DND-41 (cell line): ENCODE data around the gene TNS3.

Experiments used
- ATAC-seq: fragments of 200-7000 bp; cut with Tn5 transposase; 3 replicates; pipeline ENCODE4 v1.9.1; 2021; ENCODE audit warnings: low read depth; ENCODE audit not compliant: insufficient read depth
- DNase-seq: peaks from one replicate; pipeline ENCODE4 v3.0.0-alpha.2; 2020
- H2AFZ ChIP-seq: 2 replicates; pipeline ENCODE4 v1.6.0; 2012; ENCODE audit warnings: low read depth, low read length
- H3K27ac ChIP-seq: 2 replicates; pipeline ENCODE4 v1.5.1; 2012; ENCODE audit warnings: low read length, inconsistent platforms
- H3K27me3 ChIP-seq: fragments of 200-600 bp; sonication (generic); 2 replicates; pipeline ENCODE4 v1.6.0; 2012; ENCODE audit warnings: low read length, mild to moderate bottlenecking, inconsistent platforms; ENCODE audit not compliant: insufficient read depth, poor library complexity
- H3K36me3 ChIP-seq: 2 replicates; pipeline ENCODE4 v1.5.1; 2012; ENCODE audit warnings: low read length, inconsistent platforms; ENCODE audit not compliant: insufficient read depth
- H3K4me1 ChIP-seq: 2 replicates; pipeline ENCODE4 v1.5.1; 2012; ENCODE audit warnings: mild to moderate bottlenecking, low read length; ENCODE audit not compliant: insufficient read depth
- H3K4me2 ChIP-seq: 2 replicates; pipeline ENCODE4 v1.6.0; 2012; ENCODE audit warnings: mild to moderate bottlenecking, moderate library complexity, low read length, inconsistent platforms; ENCODE audit not compliant: insufficient read depth
- H3K4me3 ChIP-seq, 2 experiments: fragments of 200-600 bp in 1 of 2; shearing (Covaris generic) in 1 of 2; 2 replicates each; pipeline ENCODE4 v1.5.1; 2012 to 2016; ENCODE audit warnings: inconsistent platforms in 2 of 2, low read length in 2 of 2, mild to moderate bottlenecking in 2 of 2, low read depth in 1 of 2, moderate library complexity in 1 of 2
- H3K79me2 ChIP-seq: 2 replicates; pipeline ENCODE4 v1.6.0; 2012; ENCODE audit warnings: low read length, inconsistent platforms; ENCODE audit not compliant: insufficient read depth
- H3K9ac ChIP-seq: 2 replicates; pipeline ENCODE4 v1.6.0; 2012; ENCODE audit warnings: low read depth, mild to moderate bottlenecking, inconsistent platforms, low read length, moderate library complexity
- H3K9me3 ChIP-seq: 2 replicates; pipeline ENCODE4 v1.5.1; 2012; ENCODE audit warnings: low read length, moderate library complexity, mild to moderate bottlenecking, inconsistent platforms; ENCODE audit not compliant: insufficient read depth, severe bottlenecking
- H4K20me1 ChIP-seq: 2 replicates; pipeline ENCODE4 v1.6.0; 2012; ENCODE audit warnings: low read length; ENCODE audit not compliant: insufficient read depth
- CTCF ChIP-seq: IDR thresholded peaks from 2 replicates; pipeline ENCODE4 v1.5.1; 2012; ENCODE audit warnings: borderline replicate concordance, low read length, moderate library complexity, mild to moderate bottlenecking; ENCODE audit not compliant: poor library complexity, severe bottlenecking; ENCODE audit errors: extremely low read depth
- EZH2 ChIP-seq: IDR thresholded peaks from 3 replicates; pipeline ENCODE4 v1.6.1; 2012; ENCODE audit warnings: borderline replicate concordance, low read depth, mild to moderate bottlenecking, moderate library complexity, low read length, inconsistent platforms; ENCODE audit not compliant: severe bottlenecking

Gene TNS3

GRCh38 chr7:47323904-47324303 is 258.0 kb downstream of the TNS3 start:
- no peaks in the 10 kb centered on the region for H3K36me3 ChIP-seq
- DNase-seq (no peak), ATAC-seq (no peak)
- no peaks in the 10 kb centered on the region for H4K20me1 ChIP-seq
- TF ChIP-seq CTCF (no peak), EZH2 (no peak)
- H3K4me1 ChIP-seq = no peaks in the 10 kb centered on the region
- no peak overlapping the region for H3K27ac ChIP-seq
- no peak overlapping the region for H3K9ac ChIP-seq
- no peaks in the 10 kb centered on the region for H3K27me3 ChIP-seq
- no peaks in the 10 kb centered on the region for H3K79me2 ChIP-seq
- H3K4me2 ChIP-seq = no peak overlapping the region
- no peak overlapping the region for H2AFZ ChIP-seq
- no peaks in the 10 kb centered on the region for H3K9me3 ChIP-seq
- no peak overlapping the region for H3K4me3 ChIP-seq

- Histone ChIP-seq H3K4me2 (no peak overlapping the region), H3K9ac (no peak overlapping the region), H3K27me3 (no peaks in the 10 kb centered on the region), H3K36me3 (no peaks in the 10 kb centered on the region), H3K9me3 (no peaks in the 10 kb centered on the region), H2AFZ (no peak overlapping the region), H3K4me1 (no peaks in the 10 kb centered on the region), H3K79me2 (no peaks in the 10 kb centered on the region), H3K4me3 (no peak overlapping the region), H4K20me1 (no peaks in the 10 kb centered on the region), H3K27ac (no peak overlapping the region)
- ATAC-seq (no peak), DNase-seq (no peak)
- no peak for TF ChIP-seq EZH2
- TF ChIP-seq CTCF = no peak
Measured at GRCh38 chr7:47322731-47323130, 259.2 kb downstream of the TNS3 start.

GRCh38 chr7:47320296-47320695 is 261.6 kb downstream of the TNS3 start:
- no peaks in the 10 kb centered on the region for H3K79me2 ChIP-seq
- no peak for TF ChIP-seq CTCF
- no peak for TF ChIP-seq EZH2
- DNase-seq (no peak), ATAC-seq (no peak)
- H3K4me3 ChIP-seq = no peak overlapping the region
- H3K9ac ChIP-seq = no peak overlapping the region
- no peak overlapping the region for H3K27ac ChIP-seq
- H3K4me2 ChIP-seq = no peak overlapping the region
- H3K9me3 ChIP-seq = no peaks in the 10 kb centered on the region
- no peaks in the 10 kb centered on the region for H3K4me1 ChIP-seq
- no peaks in the 10 kb centered on the region for H3K27me3 ChIP-seq
- no peaks in the 10 kb centered on the region for H3K36me3 ChIP-seq
- no peaks in the 10 kb centered on the region for H4K20me1 ChIP-seq
- no peak overlapping the region for H2AFZ ChIP-seq
